HepG2 (cell line): ENCODE measurements around the gene TRPC3. TPM values are rescaled to one million over a fixed set of nuclear protein-coding genes. Genes with fewer than 3 reads are reported as not detected.

ENCODE experiments used
- ATAC-seq: fragments of 200-7000 bp; cut with Tn5 transposase; 3 replicates; pipeline ENCODE4 v1.9.1; 2020; ENCODE audit warnings: mild to moderate bottlenecking, moderate library complexity
- BruUV-seq: library from RNA; stranded (reverse); fragments of 400-500 nt; replicated peaks from 2 replicates; lab custom pipeline; 2021; lab: Mats Ljungman, UMichigan
- CTCF ChIA-PET: fragments of 300-600 bp; formaldehyde crosslinking; extraction: SDS; loops from one replicate; lab custom pipeline; 2021; ENCODE audit warnings: low total read pairs, inconsistent platforms, low intra/inter-chr PET ratio; lab: Yijun Ruan, JAX
- POLR2A ChIA-PET: fragments of 350-600 bp; sonication (Branson Sonifier 250); formaldehyde crosslinking; loops from one replicate; lab custom pipeline; 2020; ENCODE audit warnings: antibody characterized with exemption, inconsistent platforms; lab: Yijun Ruan, JAX
- DNase-seq: peaks from one replicate; pipeline ENCODE4 v3.0.0-alpha.2; 2015; ENCODE audit warnings: low spot score
- FAIRE-seq: peaks from 3 replicates; lab custom pipeline; 2011; peaks lifted over from hg19 to GRCh38; lab: Jason Lieb, UNC
- H2AFZ ChIP-seq: one replicate; pipeline ENCODE4 v1.6.1; 2011; ENCODE audit warnings: low read length, inconsistent platforms
- H3K27ac ChIP-seq: fragments of 300-600 bp; 3 replicates; pipeline ENCODE4 v1.8.0; 2011; ENCODE audit warnings: mixed run types, mild to moderate bottlenecking, mixed read lengths, low read length, inconsistent platforms; ENCODE audit not compliant: insufficient read depth; ENCODE audit errors: extremely low read length
- H3K27me3 ChIP-seq, 2 experiments: fragments of 200-600 bp in 1 of 2; 2 replicates in 1 of 2; 3 replicates in 1 of 2; pipeline versions ENCODE4 v1.6.0 to v1.8.0; 2011; ENCODE audit warnings: low read length in 2 of 2, mild to moderate bottlenecking in 2 of 2, moderate library complexity in 2 of 2, inconsistent platforms in 1 of 2; ENCODE audit not compliant: insufficient read depth in 2 of 2, control insufficient read depth in 1 of 2
- H3K36me3 ChIP-seq, 2 experiments: fragments of 200-600 bp in 1 of 2; replicated peaks in 1 of 2; 2 replicates in 1 of 2; 3 replicates in 1 of 2; pipeline versions ENCODE4 v1.5.1 to v1.8.0; 2011; ENCODE audit warnings: low read length in 2 of 2, inconsistent platforms in 1 of 2; ENCODE audit not compliant: insufficient read depth in 2 of 2, control insufficient read depth in 1 of 2
- H3K4me1 ChIP-seq: 2 replicates; pipeline ENCODE4 v1.5.1; 2012; ENCODE audit warnings: low read length, inconsistent platforms; ENCODE audit not compliant: insufficient read depth
- H3K4me2 ChIP-seq: 2 replicates; pipeline ENCODE4 v1.6.0; 2011; ENCODE audit warnings: low read depth, low read length, inconsistent platforms
- H3K4me3 ChIP-seq, 3 experiments: fragments of 200-600 bp in 1 of 3; sonication (generic), shearing (Covaris generic) in 1 of 3; replicated peaks in 1 of 3; 2 replicates each; pipeline ENCODE4 v1.5.1; 2011 to 2016; ENCODE audit warnings: low read length in 3 of 3, inconsistent platforms in 2 of 3, low read depth in 2 of 3, mild to moderate bottlenecking in 2 of 3, control low read depth in 1 of 3, mixed read lengths in 1 of 3; ENCODE audit not compliant: insufficient read depth in 1 of 3
- H3K79me2 ChIP-seq: one replicate; pipeline ENCODE4 v1.6.1; 2011; ENCODE audit warnings: low read length, inconsistent platforms; ENCODE audit not compliant: insufficient read depth
- H3K9ac ChIP-seq: 2 replicates; pipeline ENCODE4 v1.6.0; 2011; ENCODE audit warnings: mild to moderate bottlenecking, low read depth, low read length, inconsistent platforms; ENCODE audit not compliant: insufficient read depth
- H3K9me3 ChIP-seq: 2 replicates; pipeline ENCODE4 v1.5.1; 2012; ENCODE audit warnings: mild to moderate bottlenecking, low read length
- H4K20me1 ChIP-seq: 2 replicates; pipeline ENCODE4 v1.6.0; 2011; ENCODE audit warnings: inconsistent platforms, mild to moderate bottlenecking, low read length, moderate library complexity; ENCODE audit not compliant: insufficient read depth
- CREM ChIP-seq, 2 experiments: sonication (generic) in 1 of 2; formaldehyde crosslinking in 1 of 2; IDR thresholded peaks; 2 replicates each; pipeline versions ENCODE4 v1.4.0 to v1.6.1; 2016 to 2020; ENCODE audit warnings: antibody characterized with exemption in 1 of 2, mild to moderate bottlenecking in 1 of 2, missing genetic modification reagents in 1 of 2
- DDIT3 ChIP-seq: sonication (generic); formaldehyde crosslinking; IDR thresholded peaks from 2 replicates; pipeline ENCODE4 v1.4.0; 2020; ENCODE audit warnings: mild to moderate bottlenecking, missing genetic modification reagents
- ELF3 ChIP-seq: IDR thresholded peaks from 2 replicates; pipeline ENCODE4 v1.6.1; 2016; ENCODE audit warnings: missing genetic modification reagents, missing compliant biosample characterization
- ETV5 ChIP-seq: IDR thresholded peaks from 2 replicates; pipeline ENCODE4 v1.6.1; 2018; ENCODE audit warnings: missing biosample characterization, missing genetic modification reagents, inconsistent platforms, borderline replicate concordance
- EZH2 ChIP-seq: conservative IDR thresholded peaks from 2 replicates; pipeline ENCODE4 v1.6.1; 2012; ENCODE audit warnings: mild to moderate bottlenecking, low read depth, low read length, moderate library complexity
- GABPB1 ChIP-seq: IDR thresholded peaks from 2 replicates; pipeline ENCODE4 v1.6.1; 2016; ENCODE audit warnings: mild to moderate bottlenecking, missing genetic modification reagents, moderate library complexity, missing compliant biosample characterization
- HHEX ChIP-seq: IDR thresholded peaks from 2 replicates; pipeline ENCODE4 v1.6.1; 2016; ENCODE audit warnings: control low read depth
- KDM2A ChIP-seq: sonication (generic); formaldehyde crosslinking; IDR thresholded peaks from 2 replicates; pipeline ENCODE4 v1.4.0; 2020; ENCODE audit warnings: low read depth, missing genetic modification reagents, borderline replicate concordance
- MYPOP ChIP-seq: sonication (generic); formaldehyde crosslinking; IDR thresholded peaks from 2 replicates; pipeline ENCODE4 v1.8.1; 2023; ENCODE audit warnings: mild to moderate bottlenecking, moderate library complexity, missing genetic modification reagents
- NCOR1 ChIP-seq: fragments of 200-600 bp; sonication (generic); IDR thresholded peaks from 2 replicates; pipeline ENCODE4 v1.7.0; 2017; ENCODE audit warnings: antibody characterized with exemption, low read length, borderline replicate concordance
- NR2F6 ChIP-seq, 2 experiments: IDR thresholded peaks; 2 replicates each; pipeline ENCODE4 v1.6.1; 2016; ENCODE audit warnings: antibody characterized with exemption in 1 of 2, mild to moderate bottlenecking in 1 of 2
- POLR2AphosphoS2 ChIP-seq: IDR thresholded peaks from 2 replicates; pipeline ENCODE4 v1.6.1; 2011; ENCODE audit warnings: low read depth, low read length, improper control_type of control experiment
- SALL1 ChIP-seq: sonication (generic); formaldehyde crosslinking; IDR thresholded peaks from 2 replicates; pipeline ENCODE4 v1.8.0; 2022; ENCODE audit warnings: mild to moderate bottlenecking, missing genetic modification reagents
- XRCC5 ChIP-seq: fragments of 200-400 bp; formaldehyde crosslinking; optimal IDR thresholded peaks from 2 replicates; pipeline ENCODE3; 2017; ENCODE audit warnings: mild to moderate bottlenecking, low read length
- ZBTB7B ChIP-seq: sonication (generic); formaldehyde crosslinking; IDR thresholded peaks from 2 replicates; pipeline ENCODE4 v1.4.0; 2020; ENCODE audit warnings: missing genetic modification reagents
- ZNF234 ChIP-seq: sonication (generic); formaldehyde crosslinking; conservative IDR thresholded peaks from 2 replicates; pipeline ENCODE4 v1.5.1; 2020; ENCODE audit warnings: mild to moderate bottlenecking, missing genetic modification reagents
- ZNF709 ChIP-seq: sonication (generic); formaldehyde crosslinking; IDR thresholded peaks from 2 replicates; pipeline ENCODE4 v1.5.0; 2020; ENCODE audit warnings: mild to moderate bottlenecking, missing genetic modification reagents
- ZNF713 ChIP-seq: sonication (generic); formaldehyde crosslinking; IDR thresholded peaks from 2 replicates; pipeline ENCODE4 v1.4.0; 2020; ENCODE audit warnings: mild to moderate bottlenecking, missing genetic modification reagents
- WGBS: methylation state at CpG from one replicate; pipeline ENCODE4 v1.1.6; 2017; ENCODE audit warnings: low lambda C conversion rate; 5-methylcytosine and 5-hydroxymethylcytosine counted together
- in situ Hi-C: cut with HindIII; loops from 2 replicates; pipeline ENCODE4 v1.10.0; 2017; ENCODE audit warnings: low pct_unique_long_range_greater_than_20kb; ENCODE audit not compliant: extremely low pct_ligation_motif_present
- intact Hi-C: fragments of 100-400 bp; cut with micrococcal nuclease; formaldehyde crosslinking; loops from one replicate; pipeline ENCODE4 v1.10.0; 2022; ENCODE audit not compliant: unreplicated experiment
- polyA plus RNA-seq, 8 experiments: library from polyadenylated mRNA; depleted of rRNA in 3 of 8; stranded (reverse) in 7 of 8; unstranded in 1 of 8; fragments of >200 nt; fragmentation: Illumina TruSeq in 4 of 8; extraction: Trizol in 4 of 8; gene quantifications; 2 replicates each; pipeline versions ENCODE4 v1.2.1 to v1.2.3, GENCODE V29; 2011 to 2016; ENCODE audit warnings: low read depth in 4 of 8, missing spikeins in 1 of 8, mixed read lengths in 1 of 8; ENCODE audit not compliant: insufficient read depth in 1 of 8
- total RNA-seq, 5 experiments: library from RNA; depleted of rRNA; stranded (reverse); fragments of >200 nt; fragmentation: Illumina TruSeq; extraction: Trizol; gene quantifications; 2 replicates each; pipeline ENCODE4 v1.2.3, GENCODE V29; 2016; ENCODE audit warnings: low read depth in 1 of 5
- TF ChIP-seq, protein P1 (sequence below): sonication (generic); formaldehyde crosslinking; IDR thresholded peaks from 2 replicates; pipeline ENCODE4 v1.5.0; 2020; ENCODE audit warnings: mild to moderate bottlenecking, missing genetic modification reagents, borderline replicate concordance
- TF ChIP-seq, protein P2 (sequence below): sonication (generic); formaldehyde crosslinking; IDR thresholded peaks from 2 replicates; pipeline ENCODE4 v1.4.0; 2020; ENCODE audit warnings: missing genetic modification reagents

The TRPC3 gene
- total and polyA plus RNA-seq, 2 of the 13 experiments (the other 11 are each of a cell fraction or from before 2014, with no cell fraction given): not detected

DNA sequence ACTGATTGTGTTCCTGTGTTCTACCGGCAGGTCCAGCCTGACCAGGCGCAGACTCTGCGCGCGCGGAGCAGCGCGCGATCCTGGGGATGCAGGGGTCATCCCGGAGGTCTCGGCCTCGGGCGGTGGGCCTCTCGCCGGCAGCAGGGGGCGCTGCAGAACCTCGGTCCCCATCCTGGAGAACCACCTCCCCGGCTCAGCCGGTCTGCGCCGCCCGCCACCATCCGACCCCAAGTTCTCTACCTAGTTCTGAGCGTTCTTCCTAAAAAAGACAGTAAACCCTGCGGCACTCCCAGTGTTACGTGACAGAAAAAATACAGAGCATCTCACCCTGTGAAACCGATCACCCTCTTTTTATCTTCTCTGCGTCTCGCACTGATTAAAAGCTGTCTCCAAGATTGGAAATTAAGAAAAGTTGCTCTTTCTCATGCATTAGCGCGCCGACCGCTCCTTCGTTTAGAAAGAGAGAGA is 1.6 kb downstream of the TRPC3 start:
- Histone ChIP-seq H4K20me1 (no peaks in the 10 kb centered on the region), H3K36me3 (no peaks in the 10 kb centered on the region), H3K9me3 (no peaks in the 10 kb centered on the region), H3K4me1 (peaks cover 14% of the 10 kb centered on the region), H3K79me2 (no peaks in the 10 kb centered on the region), H3K27me3 (peaks cover 7 to 51% of the 10 kb centered on the region in 2 experiments), H3K27ac (no peak overlapping the region), H3K4me2 (peak overlapping the region; percentile 74), H2AFZ (no peak overlapping the region), H3K9ac (no peak overlapping the region), H3K4me3 (peak overlapping the region in 2 of 3 experiments; percentile 40 to 60; a peak in 4 of 6 replicates)
- POLR2A ChIA-PET: no interaction called here
- ATAC-seq (peak; percentile 96), FAIRE-seq (no peak), DNase-seq (peak; percentile 20)
- CTCF ChIA-PET: interaction anchor here (0.7 kb wide), 1 partner anchor 53 kb away, joined by 4 read pairs; no protein-coding TSS in a partner anchor
- in situ Hi-C loops (no loop called here), intact Hi-C loops (loop anchor here (1.0 to 2.0 kb wide), 2 partner anchors 53 to 627 kb away; no protein-coding TSS in a partner anchor)
- no TSS peak for BruUV-seq
- WGBS: 4% methylated on average over 26 of the region's 34 CpGs
- TF ChIP-seq EZH2 (peak; percentile 73; the same call in 1 of the 2 replicates), GABPB1 (CRISPR knock-in tag) (0 out of 2 replicates have a peak, but pooled peaks have one; percentile 37), NCOR1 (no peak), HHEX (CRISPR knock-in tag) (no peak), ZNF709 (CRISPR knock-in tag) (no peak), SALL1 (CRISPR knock-in tag) (peak; percentile 15; the same call in 1 of the 2 replicates), ZNF234 (CRISPR knock-in tag) (no peak), ELF3 (CRISPR knock-in tag) (no peak), ZNF713 (CRISPR knock-in tag) (no peak), XRCC5 (peak; percentile 83), ZBTB7B (CRISPR knock-in tag) (peak; percentile 58), KDM2A (CRISPR knock-in tag) (peak; percentile 57; the same call in 1 of the 2 replicates), ETV5 (CRISPR knock-in tag) (0 out of 2 replicates have a peak, but pooled peaks have one; percentile 14), CREM (IDR thresholded peaks at IDR 0.05) (no peak), CREM (CRISPR knock-in tag; IDR thresholded peaks at IDR 0.05) (no peak), NR2F6 (IDR thresholded peaks at IDR 0.05) (no peak), NR2F6 (CRISPR knock-in tag; IDR thresholded peaks at IDR 0.05) (peak; percentile 76), MYPOP (CRISPR knock-in tag) (peak; percentile 89), DDIT3 (CRISPR knock-in tag) (no peak), POLR2AphosphoS2 (no peak)
- TF ChIP-seq, protein P1, sequence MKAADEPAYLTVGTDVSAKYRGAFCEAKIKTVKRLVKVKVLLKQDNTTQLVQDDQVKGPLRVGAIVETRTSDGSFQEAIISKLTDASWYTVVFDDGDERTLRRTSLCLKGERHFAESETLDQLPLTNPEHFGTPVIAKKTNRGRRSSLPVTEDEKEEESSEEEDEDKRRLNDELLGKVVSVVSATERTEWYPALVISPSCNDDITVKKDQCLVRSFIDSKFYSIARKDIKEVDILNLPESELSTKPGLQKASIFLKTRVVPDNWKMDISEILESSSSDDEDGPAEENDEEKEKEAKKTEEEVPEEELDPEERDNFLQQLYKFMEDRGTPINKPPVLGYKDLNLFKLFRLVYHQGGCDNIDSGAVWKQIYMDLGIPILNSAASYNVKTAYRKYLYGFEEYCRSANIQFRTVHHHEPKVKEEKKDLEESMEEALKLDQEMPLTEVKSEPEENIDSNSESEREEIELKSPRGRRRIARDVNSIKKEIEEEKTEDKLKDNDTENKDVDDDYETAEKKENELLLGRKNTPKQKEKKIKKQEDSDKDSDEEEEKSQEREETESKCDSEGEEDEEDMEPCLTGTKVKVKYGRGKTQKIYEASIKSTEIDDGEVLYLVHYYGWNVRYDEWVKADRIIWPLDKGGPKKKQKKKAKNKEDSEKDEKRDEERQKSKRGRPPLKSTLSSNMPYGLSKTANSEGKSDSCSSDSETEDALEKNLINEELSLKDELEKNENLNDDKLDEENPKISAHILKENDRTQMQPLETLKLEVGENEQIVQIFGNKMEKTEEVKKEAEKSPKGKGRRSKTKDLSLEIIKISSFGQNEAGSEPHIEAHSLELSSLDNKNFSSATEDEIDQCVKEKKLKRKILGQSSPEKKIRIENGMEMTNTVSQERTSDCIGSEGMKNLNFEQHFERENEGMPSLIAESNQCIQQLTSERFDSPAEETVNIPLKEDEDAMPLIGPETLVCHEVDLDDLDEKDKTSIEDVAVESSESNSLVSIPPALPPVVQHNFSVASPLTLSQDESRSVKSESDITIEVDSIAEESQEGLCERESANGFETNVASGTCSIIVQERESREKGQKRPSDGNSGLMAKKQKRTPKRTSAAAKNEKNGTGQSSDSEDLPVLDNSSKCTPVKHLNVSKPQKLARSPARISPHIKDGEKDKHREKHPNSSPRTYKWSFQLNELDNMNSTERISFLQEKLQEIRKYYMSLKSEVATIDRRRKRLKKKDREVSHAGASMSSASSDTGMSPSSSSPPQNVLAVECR (CRISPR knock-in tag): no peak
- TF ChIP-seq, protein P2, sequence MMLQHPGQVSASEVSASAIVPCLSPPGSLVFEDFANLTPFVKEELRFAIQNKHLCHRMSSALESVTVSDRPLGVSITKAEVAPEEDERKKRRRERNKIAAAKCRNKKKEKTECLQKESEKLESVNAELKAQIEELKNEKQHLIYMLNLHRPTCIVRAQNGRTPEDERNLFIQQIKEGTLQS: no peak
